DOHH2 (cell line): ENCODE data around the gene UMPS.

ENCODE experiments used
- EZH2phosphoT487 ChIP-seq: fragments of 200-600 bp; sonication (generic); IDR thresholded peaks from 2 replicates; pipeline ENCODE4 v1.6.1; 2017; ENCODE audit warnings: borderline replicate concordance, mild to moderate bottlenecking, antibody characterized with exemption, low read length, moderate library complexity, mixed read lengths
- TF ChIP-seq, protein P1 (sequence below): fragments of 200-600 bp; sonication (generic); IDR thresholded peaks from one replicate; pipeline ENCODE4 v1.5.1; 2014; ENCODE audit warnings: antibody characterized with exemption, mild to moderate bottlenecking, low read depth, low read length; ENCODE audit not compliant: poor library complexity, severe bottlenecking

DNA sequence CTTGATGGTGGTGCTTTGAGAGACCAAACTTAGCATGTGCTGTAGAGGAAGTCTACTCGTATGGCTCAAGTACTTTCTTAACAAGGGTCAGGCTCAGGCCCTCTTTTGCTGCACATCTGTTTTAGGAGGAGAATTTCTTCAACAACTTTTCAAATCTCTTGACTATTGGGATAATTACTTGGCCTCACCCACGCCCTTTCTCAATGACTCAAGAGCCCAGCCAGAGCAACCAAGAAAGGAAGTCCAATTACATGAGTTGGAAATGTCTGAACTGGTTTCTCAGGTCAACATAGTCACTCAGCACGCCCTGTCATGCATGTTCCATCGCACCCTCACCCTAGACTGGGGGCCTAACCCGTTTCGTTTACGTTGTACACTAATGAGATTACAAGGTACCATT, 44.8 kb upstream of the UMPS start:
- TF ChIP-seq, protein P1, sequence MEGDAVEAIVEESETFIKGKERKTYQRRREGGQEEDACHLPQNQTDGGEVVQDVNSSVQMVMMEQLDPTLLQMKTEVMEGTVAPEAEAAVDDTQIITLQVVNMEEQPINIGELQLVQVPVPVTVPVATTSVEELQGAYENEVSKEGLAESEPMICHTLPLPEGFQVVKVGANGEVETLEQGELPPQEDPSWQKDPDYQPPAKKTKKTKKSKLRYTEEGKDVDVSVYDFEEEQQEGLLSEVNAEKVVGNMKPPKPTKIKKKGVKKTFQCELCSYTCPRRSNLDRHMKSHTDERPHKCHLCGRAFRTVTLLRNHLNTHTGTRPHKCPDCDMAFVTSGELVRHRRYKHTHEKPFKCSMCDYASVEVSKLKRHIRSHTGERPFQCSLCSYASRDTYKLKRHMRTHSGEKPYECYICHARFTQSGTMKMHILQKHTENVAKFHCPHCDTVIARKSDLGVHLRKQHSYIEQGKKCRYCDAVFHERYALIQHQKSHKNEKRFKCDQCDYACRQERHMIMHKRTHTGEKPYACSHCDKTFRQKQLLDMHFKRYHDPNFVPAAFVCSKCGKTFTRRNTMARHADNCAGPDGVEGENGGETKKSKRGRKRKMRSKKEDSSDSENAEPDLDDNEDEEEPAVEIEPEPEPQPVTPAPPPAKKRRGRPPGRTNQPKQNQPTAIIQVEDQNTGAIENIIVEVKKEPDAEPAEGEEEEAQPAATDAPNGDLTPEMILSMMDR = no peak
- TF ChIP-seq EZH2phosphoT487 = no peak
